HEK293 (cell line): ENCODE measurements around the gene ZBTB22.
A peak's percentile ranks its signal among the peaks of the same experiment; 100 is the strongest.

Experiments
- CTCF ChIA-PET: fragments of 350-600 bp; formaldehyde crosslinking; extraction: SDS; loops from one replicate; lab custom pipeline; 2021; ENCODE audit warnings: antibody characterized with exemption; lab: Yijun Ruan, JAX
- POLR2A ChIA-PET: fragments of 300-600 bp; formaldehyde crosslinking; extraction: SDS; loops from one replicate; lab custom pipeline; 2020; ENCODE audit warnings: antibody characterized with exemption, inconsistent platforms; lab: Yijun Ruan, JAX
- H3K27ac ChIP-seq: fragments of 200-500 bp; sonication (Bioruptor generic); 2 replicates; pipeline ENCODE4 v1.5.1; 2014; ENCODE audit warnings: low read depth, low read length, control low read depth, inconsistent platforms; ENCODE audit errors: extremely low read depth
- H3K36me3 ChIP-seq, 2 experiments: fragments of 200-500 bp in 1 of 2; sonication (Bioruptor generic) in 1 of 2; 1 replicate in 1 of 2; 2 replicates in 1 of 2; pipeline ENCODE4 v1.5.1; 2014 to 2017; ENCODE audit warnings: inconsistent platforms in 2 of 2, low read length in 2 of 2; ENCODE audit not compliant: control insufficient read depth in 2 of 2, insufficient read depth in 1 of 2
- H3K4me1 ChIP-seq: fragments of 200-500 bp; sonication (Bioruptor generic); 2 replicates; pipeline ENCODE4 v1.5.1; 2014; ENCODE audit warnings: mild to moderate bottlenecking, low read length, inconsistent platforms; ENCODE audit not compliant: control insufficient read depth, insufficient read depth
- H3K4me3 ChIP-seq: 2 replicates; pipeline ENCODE4 v1.5.1; 2011; ENCODE audit warnings: low read depth, mild to moderate bottlenecking, control low read depth, low read length, moderate library complexity
- H3K9me3 ChIP-seq: fragments of 200-500 bp; sonication (Bioruptor generic); 2 replicates; pipeline ENCODE4 v1.5.1; 2014; ENCODE audit warnings: low read depth, low read length, inconsistent platforms; ENCODE audit not compliant: control insufficient read depth, insufficient read depth
- BCL11A ChIP-seq: fragments of 450-650 bp; formaldehyde crosslinking; IDR thresholded peaks from 2 replicates; pipeline ENCODE4 v1.5.1; 2016; ENCODE audit warnings: low read depth, missing biosample characterization, missing genetic modification characterization
- EGR2 ChIP-seq: fragments of 450-650 bp; formaldehyde crosslinking; IDR thresholded peaks from 2 replicates; pipeline ENCODE4 v1.5.1; 2016; ENCODE audit warnings: low read depth, missing biosample characterization, missing genetic modification characterization
- GLIS1 ChIP-seq: fragments of 450-650 bp; formaldehyde crosslinking; IDR thresholded peaks from 2 replicates; pipeline ENCODE4 v1.5.1; 2016; ENCODE audit warnings: missing biosample characterization, missing genetic modification characterization
- GLIS2 ChIP-seq: fragments of 450-650 bp; formaldehyde crosslinking; IDR thresholded peaks from 2 replicates; pipeline ENCODE4 v1.5.1; 2016; ENCODE audit warnings: missing biosample characterization, missing genetic modification characterization
- HOXD13 ChIP-seq: sonication (generic); formaldehyde crosslinking; IDR thresholded peaks from 2 replicates; pipeline ENCODE4 v1.8.0; 2022; ENCODE audit warnings: missing genetic modification reagents, borderline replicate concordance
- KLF7 ChIP-seq: fragments of 450-650 bp; formaldehyde crosslinking; IDR thresholded peaks from 2 replicates; pipeline ENCODE4 v1.5.1; 2016; ENCODE audit warnings: missing biosample characterization, missing genetic modification characterization, borderline replicate concordance
- KLF9 ChIP-seq: fragments of 450-650 bp; formaldehyde crosslinking; IDR thresholded peaks from 2 replicates; pipeline ENCODE4 v1.5.1; 2016; ENCODE audit warnings: missing biosample characterization, missing genetic modification characterization, low read depth
- PATZ1 ChIP-seq: fragments of 450-650 bp; formaldehyde crosslinking; IDR thresholded peaks from 2 replicates; pipeline ENCODE4 v1.5.1; 2016; ENCODE audit warnings: missing biosample characterization, missing genetic modification characterization
- SP2 ChIP-seq: fragments of 450-650 bp; formaldehyde crosslinking; IDR thresholded peaks from 2 replicates; pipeline ENCODE4 v1.5.1; 2016; ENCODE audit warnings: missing biosample characterization, missing genetic modification characterization
- WT1 ChIP-seq: fragments of 450-650 bp; formaldehyde crosslinking; IDR thresholded peaks from 2 replicates; pipeline ENCODE4 v1.5.1; 2016; ENCODE audit warnings: missing biosample characterization, missing genetic modification characterization
- ZBTB7A ChIP-seq: fragments of 450-650 bp; formaldehyde crosslinking; IDR thresholded peaks from 2 replicates; pipeline ENCODE4 v1.5.1; 2016; ENCODE audit warnings: low read depth, missing biosample characterization, missing genetic modification characterization
- ZFHX2 ChIP-seq: fragments of 450-650 bp; formaldehyde crosslinking; conservative IDR thresholded peaks from 2 replicates; pipeline ENCODE4 v1.5.1; 2016; ENCODE audit warnings: missing biosample characterization, missing genetic modification characterization
- ZIC2 ChIP-seq: fragments of 450-650 bp; formaldehyde crosslinking; IDR thresholded peaks from 2 replicates; pipeline ENCODE4 v1.5.1; 2016; ENCODE audit warnings: missing biosample characterization, missing genetic modification characterization
- ZNF114 ChIP-seq: fragments of 450-650 bp; formaldehyde crosslinking; IDR thresholded peaks from 2 replicates; pipeline ENCODE4 v1.5.0; 2017; ENCODE audit warnings: missing biosample characterization, missing genetic modification characterization
- ZNF132 ChIP-seq: fragments of 450-650 bp; formaldehyde crosslinking; IDR thresholded peaks from 2 replicates; pipeline ENCODE4 v1.5.1; 2017; ENCODE audit warnings: missing biosample characterization, missing genetic modification characterization, borderline replicate concordance
- ZNF174 ChIP-seq: fragments of 450-650 bp; formaldehyde crosslinking; IDR thresholded peaks from 2 replicates; pipeline ENCODE4 v1.5.0; 2017; ENCODE audit warnings: missing biosample characterization, mild to moderate bottlenecking, missing genetic modification characterization
- ZNF223 ChIP-seq: fragments of 450-650 bp; formaldehyde crosslinking; IDR thresholded peaks from 2 replicates; pipeline ENCODE4 v1.5.1; 2016; ENCODE audit warnings: missing biosample characterization, missing genetic modification characterization
- ZNF398 ChIP-seq: fragments of 450-650 bp; formaldehyde crosslinking; IDR thresholded peaks from 2 replicates; pipeline ENCODE4 v1.5.1; 2017; ENCODE audit warnings: missing biosample characterization, missing genetic modification characterization
- ZNF558 ChIP-seq: fragments of 450-650 bp; formaldehyde crosslinking; IDR thresholded peaks from 2 replicates; pipeline ENCODE4 v1.5.1; 2016; ENCODE audit warnings: missing biosample characterization, missing genetic modification characterization
- ZXDB ChIP-seq: fragments of 450-650 bp; formaldehyde crosslinking; IDR thresholded peaks from 2 replicates; pipeline ENCODE4 v1.5.1; 2016; ENCODE audit warnings: missing biosample characterization, missing genetic modification characterization
- TF ChIP-seq, protein P1 (sequence below): fragments of 450-650 bp; formaldehyde crosslinking; optimal IDR thresholded peaks from 2 replicates; pipeline ENCODE3; 2016; ENCODE audit warnings: missing biosample characterization, mild to moderate bottlenecking, missing genetic modification characterization
- TF ChIP-seq, protein P2 (sequence below): fragments of 450-650 bp; formaldehyde crosslinking; IDR thresholded peaks from 2 replicates; pipeline ENCODE4 v1.5.1; 2016; ENCODE audit warnings: missing biosample characterization, missing genetic modification characterization

ZBTB22 gene

GRCh38 chr6:33315793-33316602 is 1.5 kb downstream of the ZBTB22 start (continued):
- no peak for TF ChIP-seq ZBTB7A (tag by site-specific recombination)

GRCh38 chr6:33314943-33315792 is 2.4 kb downstream of the ZBTB22 start:
- CTCF ChIA-PET = interaction anchor here (0.5 to 0.6 kb wide), 2 partner anchors 30 to 111 kb away, joined by 3 to 5 read pairs; no protein-coding TSS in a partner anchor
- H3K4me3 ChIP-seq = no peak overlapping the region
- H3K4me1 ChIP-seq = peaks cover 10% of the 10 kb centered on the region
- no peak overlapping the region; the same call in 1 of the 2 replicates for H3K27ac ChIP-seq
- TF ChIP-seq ZNF132 (tag by site-specific recombination) (no peak), ZIC2 (tag by site-specific recombination) (0 out of 2 replicates have a peak, but pooled peaks have one; percentile 11), GLIS2 (tag by site-specific recombination) (peak; percentile 53), ZNF223 (no peak), HOXD13 (CRISPR knock-in tag) (no peak), ZNF114 (tag by site-specific recombination) (no peak), ZNF558 (no peak), KLF9 (0 out of 2 replicates have a peak, but pooled peaks have one; percentile 12)
- H3K36me3 ChIP-seq = peaks cover 14 to 27% of the 10 kb centered on the region in 2 experiments
- POLR2A ChIA-PET = interaction anchor here (1.3 kb wide), 1 partner anchor 16 kb away, joined by 5 read pairs; the partner anchor contains the start of gene RGL2
- no peaks in the 10 kb centered on the region for H3K9me3 ChIP-seq

DNA sequence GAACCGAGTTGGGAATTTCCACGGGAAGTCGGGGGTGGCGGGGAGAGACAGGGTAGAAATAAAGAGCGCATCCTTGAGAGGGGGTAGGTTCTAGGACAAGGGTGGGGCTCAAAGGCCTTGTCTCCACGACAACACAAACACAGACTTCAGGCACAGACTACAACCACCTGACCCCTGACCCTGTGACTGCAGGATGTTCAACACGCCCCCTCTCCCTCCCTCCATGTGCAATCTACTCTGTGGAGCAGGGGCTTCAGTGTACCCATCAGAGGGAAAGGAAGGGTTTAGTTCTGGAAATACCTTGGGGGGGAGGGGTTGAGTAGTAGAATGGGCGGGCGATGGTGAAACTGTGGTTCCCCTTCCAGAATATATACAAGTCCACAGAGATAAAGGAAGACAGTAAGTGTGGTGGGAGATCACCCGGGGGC is 3.0 kb downstream of the ZBTB22 start:
- CTCF ChIA-PET = interaction anchor here (0.6 kb wide), 1 partner anchor 31 kb away, joined by 3 read pairs; no protein-coding TSS in a partner anchor
- Histone ChIP-seq H3K27ac (0 out of 2 replicates have a peak overlapping the region, but pooled peaks have one; percentile 10), H3K4me1 (peaks cover 10% of the 10 kb centered on the region), H3K9me3 (no peaks in the 10 kb centered on the region), H3K36me3 (peaks cover 9 to 21% of the 10 kb centered on the region in 2 experiments), H3K4me3 (peak overlapping the region; percentile 61)
- POLR2A ChIA-PET = interaction anchor here (1.3 kb wide), 1 partner anchor 15 kb away, joined by 5 read pairs; the partner anchor contains the start of gene RGL2
- peak; percentile 88 for TF ChIP-seq ZFHX2 (tag by site-specific recombination)
- peak; percentile 86; the same call in 1 of the 2 replicates for TF ChIP-seq EGR2 (tag by site-specific recombination)
- TF ChIP-seq KLF7 = no peak
- TF ChIP-seq, protein P1, sequence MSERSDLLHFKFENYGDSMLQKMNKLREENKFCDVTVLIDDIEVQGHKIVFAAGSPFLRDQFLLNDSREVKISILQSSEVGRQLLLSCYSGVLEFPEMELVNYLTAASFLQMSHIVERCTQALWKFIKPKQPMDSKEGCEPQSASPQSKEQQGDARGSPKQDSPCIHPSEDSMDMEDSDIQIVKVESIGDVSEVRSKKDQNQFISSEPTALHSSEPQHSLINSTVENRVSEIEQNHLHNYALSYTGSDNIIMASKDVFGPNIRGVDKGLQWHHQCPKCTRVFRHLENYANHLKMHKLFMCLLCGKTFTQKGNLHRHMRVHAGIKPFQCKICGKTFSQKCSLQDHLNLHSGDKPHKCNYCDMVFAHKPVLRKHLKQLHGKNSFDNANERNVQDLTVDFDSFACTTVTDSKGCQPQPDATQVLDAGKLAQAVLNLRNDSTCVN (tag by site-specific recombination) = no peak
- TF ChIP-seq WT1 (tag by site-specific recombination) = 0 out of 2 replicates have a peak, but pooled peaks have one; percentile 19
- TF ChIP-seq PATZ1 (tag by site-specific recombination) = peak; percentile 33
- peak; percentile 40 for TF ChIP-seq SP2 (tag by site-specific recombination)
- no peak for TF ChIP-seq BCL11A (tag by site-specific recombination)
- no peak for TF ChIP-seq GLIS1 (tag by site-specific recombination)
- peak; percentile 81 for TF ChIP-seq ZNF398 (tag by site-specific recombination)
- TF ChIP-seq, protein P2, sequence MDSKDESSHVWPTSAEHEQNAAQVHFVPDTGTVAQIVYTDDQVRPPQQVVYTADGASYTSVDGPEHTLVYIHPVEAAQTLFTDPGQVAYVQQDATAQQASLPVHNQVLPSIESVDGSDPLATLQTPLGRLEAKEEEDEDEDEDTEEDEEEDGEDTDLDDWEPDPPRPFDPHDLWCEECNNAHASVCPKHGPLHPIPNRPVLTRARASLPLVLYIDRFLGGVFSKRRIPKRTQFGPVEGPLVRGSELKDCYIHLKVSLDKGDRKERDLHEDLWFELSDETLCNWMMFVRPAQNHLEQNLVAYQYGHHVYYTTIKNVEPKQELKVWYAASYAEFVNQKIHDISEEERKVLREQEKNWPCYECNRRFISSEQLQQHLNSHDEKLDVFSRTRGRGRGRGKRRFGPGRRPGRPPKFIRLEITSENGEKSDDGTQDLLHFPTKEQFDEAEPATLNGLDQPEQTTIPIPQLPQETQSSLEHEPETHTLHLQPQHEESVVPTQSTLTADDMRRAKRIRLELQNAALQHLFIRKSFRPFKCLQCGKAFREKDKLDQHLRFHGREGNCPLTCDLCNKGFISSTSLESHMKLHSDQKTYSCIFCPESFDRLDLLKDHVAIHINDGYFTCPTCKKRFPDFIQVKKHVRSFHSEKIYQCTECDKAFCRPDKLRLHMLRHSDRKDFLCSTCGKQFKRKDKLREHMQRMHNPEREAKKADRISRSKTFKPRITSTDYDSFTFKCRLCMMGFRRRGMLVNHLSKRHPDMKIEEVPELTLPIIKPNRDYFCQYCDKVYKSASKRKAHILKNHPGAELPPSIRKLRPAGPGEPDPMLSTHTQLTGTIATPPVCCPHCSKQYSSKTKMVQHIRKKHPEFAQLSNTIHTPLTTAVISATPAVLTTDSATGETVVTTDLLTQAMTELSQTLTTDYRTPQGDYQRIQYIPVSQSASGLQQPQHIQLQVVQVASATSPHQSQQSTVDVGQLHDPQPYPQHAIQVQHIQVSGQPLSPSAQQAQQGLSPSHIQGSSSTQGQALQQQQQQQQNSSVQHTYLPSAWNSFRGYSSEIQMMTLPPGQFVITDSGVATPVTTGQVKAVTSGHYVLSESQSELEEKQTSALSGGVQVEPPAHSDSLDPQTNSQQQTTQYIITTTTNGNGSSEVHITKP (tag by site-specific recombination) = peak; percentile 99
- no peak for TF ChIP-seq ZNF174
- TF ChIP-seq ZXDB = peak; percentile 52
